SK-N-SH (cell line): ENCODE data around the gene PAK1. TPM values are rescaled to one million over a fixed set of nuclear protein-coding genes. Genes with fewer than 3 reads are reported as not detected.

Experiments
- CTCF ChIA-PET: fragments of 300-600, 350-600 bp; formaldehyde crosslinking; extraction: SDS; loops from one replicate; lab custom pipeline; 2021; lab: Yijun Ruan, JAX
- POLR2A ChIA-PET: fragments of 350-600 bp; sonication (Branson Sonifier 250); formaldehyde crosslinking; extraction: SDS; loops from one replicate; lab custom pipeline; 2020; ENCODE audit warnings: antibody characterized with exemption, inconsistent platforms; lab: Yijun Ruan, JAX
- DNase-seq: peaks from one replicate; pipeline ENCODE4 v3.0.0; 2012
- H2AFZ ChIP-seq: fragments of 200-600 bp; sonication (generic); 2 replicates; pipeline ENCODE4 v1.8.1; 2016; ENCODE audit warnings: antibody characterized with exemption, mild to moderate bottlenecking, low read depth
- H3F3A ChIP-seq: fragments of 200-600 bp; sonication (generic); replicated peaks from 2 replicates; pipeline ENCODE3; 2016; ENCODE audit warnings: antibody characterized with exemption, mild to moderate bottlenecking; ENCODE audit not compliant: insufficient read depth
- H3K27ac ChIP-seq, 2 experiments: fragments of 200-500 bp in 1 of 2; fragments of 200-600 bp in 1 of 2; sonication (Bioruptor generic) in 1 of 2; sonication (generic), shearing (Covaris generic) in 1 of 2; 2 replicates each; pipeline versions ENCODE4 v1.5.1 to v1.6.1; 2014 to 2016; ENCODE audit warnings: low read depth in 2 of 2, inconsistent platforms in 1 of 2, low read length in 1 of 2, mild to moderate bottlenecking in 1 of 2, mixed read lengths in 1 of 2
- H3K27me3 ChIP-seq: fragments of 200-600 bp; sonication (generic), shearing (Covaris generic); 2 replicates; pipeline ENCODE4 v1.6.1; 2016; ENCODE audit warnings: mixed run types; ENCODE audit not compliant: insufficient read depth
- H3K36me3 ChIP-seq, 2 experiments: fragments of 200-500 bp in 1 of 2; fragments of 200-600 bp in 1 of 2; sonication (Bioruptor generic) in 1 of 2; sonication (generic) in 1 of 2; replicated peaks in 1 of 2; 2 replicates each; pipeline versions ENCODE3 to v1.5.1; 2014 to 2016; ENCODE audit warnings: low read length in 1 of 2, mild to moderate bottlenecking in 1 of 2; ENCODE audit not compliant: insufficient read depth in 2 of 2, control insufficient read depth in 1 of 2
- H3K4me1 ChIP-seq, 2 experiments: fragments of 200-500 bp in 1 of 2; fragments of 200-600 bp in 1 of 2; sonication (Bioruptor generic) in 1 of 2; sonication (generic), shearing (Covaris generic) in 1 of 2; 2 replicates each; pipeline versions ENCODE4 v1.5.1 to v1.6.1; 2014 to 2016; ENCODE audit warnings: low read depth in 1 of 2, low read length in 1 of 2, mixed run types in 1 of 2; ENCODE audit not compliant: insufficient read depth in 2 of 2, control insufficient read depth in 1 of 2
- H3K4me2 ChIP-seq: fragments of 200-600 bp; sonication (generic), shearing (Covaris generic); 2 replicates; pipeline ENCODE4 v1.6.1; 2017; ENCODE audit warnings: mixed run types
- H3K4me3 ChIP-seq, 2 experiments: fragments of 200-500 bp in 1 of 2; fragments of 200-600 bp in 1 of 2; sonication (Bioruptor generic) in 1 of 2; sonication (generic), shearing (Covaris generic) in 1 of 2; 2 replicates each; pipeline versions ENCODE4 v1.5.1 to v1.8.1; 2014 to 2016; ENCODE audit warnings: low read depth in 2 of 2, inconsistent platforms in 1 of 2, low read length in 1 of 2, mild to moderate bottlenecking in 1 of 2, mixed read lengths in 1 of 2, moderate library complexity in 1 of 2
- H3K79me2 ChIP-seq: fragments of 200-600 bp; sonication (generic); 2 replicates; pipeline ENCODE4 v1.8.1; 2017; ENCODE audit warnings: mild to moderate bottlenecking; ENCODE audit not compliant: insufficient read depth
- H3K9ac ChIP-seq: fragments of 200-600 bp; sonication (generic); 2 replicates; pipeline ENCODE4 v1.6.1; 2017; ENCODE audit warnings: mixed run types
- H3K9me2 ChIP-seq: fragments of 200-600 bp; sonication (generic); 2 replicates; pipeline ENCODE4 v1.6.1; 2017; ENCODE audit warnings: mixed run types
- H3K9me3 ChIP-seq: fragments of 200-600 bp; sonication (generic); 2 replicates; pipeline ENCODE4 v1.6.1; 2017; ENCODE audit warnings: mixed run types, mild to moderate bottlenecking, moderate library complexity
- H4K20me1 ChIP-seq: fragments of 200-600 bp; sonication (generic); 2 replicates; pipeline ENCODE4 v1.6.1; 2017; ENCODE audit warnings: mild to moderate bottlenecking, mixed run types; ENCODE audit not compliant: insufficient read depth
- ELF1 ChIP-seq: IDR thresholded peaks from 2 replicates; pipeline ENCODE4 v1.4.0; 2012
- EP300 ChIP-seq, 2 experiments: IDR thresholded peaks; 2 replicates each; pipeline versions ENCODE4 v1.4.0 to v1.6.1; 2012; ENCODE audit warnings: borderline replicate concordance in 1 of 2, low read depth in 1 of 2, low read length in 1 of 2
- GATA2 ChIP-seq: sonication (generic); formaldehyde crosslinking; IDR thresholded peaks from 2 replicates; pipeline ENCODE4 v1.5.0; 2020; ENCODE audit warnings: mild to moderate bottlenecking, missing genetic modification reagents
- IRF3 ChIP-seq: fragments of 150-350 bp; IDR thresholded peaks from 2 replicates; pipeline ENCODE4 v1.6.1; 2016; ENCODE audit warnings: mild to moderate bottlenecking, low read depth, low read length
- MAX ChIP-seq: IDR thresholded peaks from 2 replicates; pipeline ENCODE4 v1.4.0; 2012; ENCODE audit warnings: low read depth
- MEF2A ChIP-seq: IDR thresholded peaks from 2 replicates; pipeline ENCODE4 v1.4.0; 2012; ENCODE audit warnings: low read depth, borderline replicate concordance
- NFIC ChIP-seq: IDR thresholded peaks from 2 replicates; pipeline ENCODE4 v1.4.0; 2012; ENCODE audit warnings: borderline replicate concordance
- POLR2AphosphoS5 ChIP-seq: IDR thresholded peaks from 2 replicates; pipeline ENCODE4 v1.6.1; 2012; ENCODE audit warnings: low read depth, low read length
- REST ChIP-seq: IDR thresholded peaks from 2 replicates; pipeline ENCODE4 v1.6.1; 2012; ENCODE audit warnings: mild to moderate bottlenecking, low read depth, low read length, moderate library complexity
- RFX5 ChIP-seq: IDR thresholded peaks from 2 replicates; pipeline ENCODE4 v1.6.1; 2012; ENCODE audit warnings: mild to moderate bottlenecking, improper control_type of control experiment, low read length
- SIN3A ChIP-seq: IDR thresholded peaks from 2 replicates; pipeline ENCODE4 v1.6.1; 2012; ENCODE audit warnings: low read depth, mild to moderate bottlenecking, low read length, moderate library complexity, borderline replicate concordance
- TAF1 ChIP-seq: IDR thresholded peaks from 2 replicates; pipeline ENCODE4 v1.6.1; 2012; ENCODE audit warnings: low read depth, mild to moderate bottlenecking, low read length, moderate library complexity, borderline replicate concordance
- TCF12 ChIP-seq: IDR thresholded peaks from 2 replicates; pipeline ENCODE4 v1.4.0; 2012
- TEAD4 ChIP-seq: IDR thresholded peaks from 2 replicates; pipeline ENCODE4 v1.4.0; 2012; ENCODE audit warnings: mild to moderate bottlenecking, borderline replicate concordance; ENCODE audit not compliant: insufficient read depth
- YY1 ChIP-seq: IDR thresholded peaks from 2 replicates; pipeline ENCODE4 v1.4.0; 2012; ENCODE audit warnings: low read depth, mild to moderate bottlenecking
- ZBTB33 ChIP-seq: IDR thresholded peaks from 2 replicates; pipeline ENCODE4 v1.4.0; 2012; ENCODE audit warnings: low read depth, borderline replicate concordance
- WGBS: methylation state at CpG from one replicate; pipeline ENCODE4 v1.1.6; 2017; ENCODE audit warnings: low lambda C conversion rate; 5-methylcytosine and 5-hydroxymethylcytosine counted together
- polyA plus RNA-seq, 3 experiments: library from polyadenylated mRNA; depleted of rRNA; stranded (reverse); fragments of >200 nt; gene quantifications; 2 replicates each; pipeline ENCODE4 v1.2.3, GENCODE V29; 2012
- TF ChIP-seq, protein P1 (sequence below): fragments of 200-600 bp; sonication (generic); IDR thresholded peaks from 2 replicates; pipeline ENCODE4 v1.6.1; 2017; ENCODE audit warnings: antibody characterized with exemption, mild to moderate bottlenecking, moderate library complexity

PAK1 gene
- polyA plus RNA-seq, 1 of the 3 experiments (the other 2 are of a cell fraction), result 17.9 TPM

- no peak for DNase-seq
- H3K79me2 ChIP-seq, result no peaks in the 10 kb centered on the region
- H3K4me3 ChIP-seq, result no peak overlapping the region
- POLR2A ChIA-PET, result no interaction called here
- no peaks in the 10 kb centered on the region for H3K9me3 ChIP-seq
- CTCF ChIA-PET, result interaction anchor here (1.0 kb wide), 1 partner anchor 29 kb away, joined by 3 read pairs; no protein-coding TSS in a partner anchor
- H3K4me1 ChIP-seq, result peaks cover 0 to 5% of the 10 kb centered on the region in 2 experiments; a peak in 2 of 4 replicates
- H3K9ac ChIP-seq, result no peak overlapping the region
- H2AFZ ChIP-seq, result no peak overlapping the region
- no peaks in the 10 kb centered on the region for H4K20me1 ChIP-seq
- H3F3A ChIP-seq, result no peaks in the 10 kb centered on the region
- WGBS, result 71% methylated on average over 1 of the region's 1 CpG
- H3K27me3 ChIP-seq, result no peaks in the 10 kb centered on the region
- H3K27ac ChIP-seq, result no peak overlapping the region
- TF ChIP-seq YY1 (no peak), TEAD4 (no peak), ZBTB33 (no peak), SIN3A (no peak), GATA2 (no peak), IRF3 (no peak), TCF12 (no peak), EP300 (IDR thresholded peaks at IDR 0.05; ENCODE audit: borderline replicate concordance in 1 of 2, low read depth in 1 of 2, low read length in 1 of 2) (no peak), NFIC (no peak), POLR2AphosphoS5 (no peak)
- no peaks in the 10 kb centered on the region for H3K36me3 ChIP-seq
- no peaks in the 10 kb centered on the region for H3K9me2 ChIP-seq
- H3K4me2 ChIP-seq, result no peak overlapping the region
Measured at GRCh38 chr11:77441426-77441825, 32.5 kb downstream of the PAK1 start.

DNA sequence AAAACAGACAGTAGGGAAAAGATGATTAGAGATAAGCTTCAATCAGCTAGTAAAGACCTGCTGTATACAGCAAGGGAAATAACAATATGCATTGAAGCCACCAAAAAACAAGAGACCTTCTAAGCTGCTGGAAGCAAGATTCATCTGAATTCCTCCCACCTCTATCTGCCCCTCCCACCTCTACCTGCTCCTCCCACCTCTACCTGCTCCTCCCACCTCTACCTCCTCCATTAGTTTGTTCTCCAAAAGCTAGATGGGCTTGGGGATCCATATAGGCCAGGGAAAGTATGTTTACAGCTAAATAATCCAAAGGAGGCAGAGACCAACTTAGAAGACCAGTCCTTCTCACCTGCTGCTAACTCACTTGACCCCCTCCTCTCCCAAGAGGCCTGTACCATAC, 33.2 kb downstream of the PAK1 start:
- H3K27me3 ChIP-seq, result no peaks in the 10 kb centered on the region
- H3K4me2 ChIP-seq, result no peak overlapping the region
- no peaks in the 10 kb centered on the region for H3K9me2 ChIP-seq
- no peaks in the 10 kb centered on the region for H3K36me3 ChIP-seq
- no peaks in the 10 kb centered on the region for H3K79me2 ChIP-seq
- H3K4me3 ChIP-seq, result no peak overlapping the region
- ChIA-PET POLR2A (no interaction called here), CTCF (interaction anchor here (0.8 to 1.0 kb wide), 2 partner anchors 30 to 31 kb away, joined by 3 read pairs; no protein-coding TSS in a partner anchor)
- H3K9ac ChIP-seq, result no peak overlapping the region
- H2AFZ ChIP-seq, result no peak overlapping the region
- no peak overlapping the region for H3K27ac ChIP-seq
- H4K20me1 ChIP-seq, result no peaks in the 10 kb centered on the region
- no peak for DNase-seq
- H3F3A ChIP-seq, result no peaks in the 10 kb centered on the region
- no peaks in the 10 kb centered on the region for H3K9me3 ChIP-seq
- peaks cover 0 to 5% of the 10 kb centered on the region in 2 experiments; a peak in 2 of 4 replicates for H3K4me1 ChIP-seq
- TF ChIP-seq TCF12 (no peak), TAF1 (no peak), ZBTB33 (no peak), ELF1 (no peak), RFX5 (no peak), MAX (no peak), MEF2A (no peak), GATA2 (no peak), POLR2AphosphoS5 (no peak), REST (no peak)
- TF ChIP-seq, protein P1, sequence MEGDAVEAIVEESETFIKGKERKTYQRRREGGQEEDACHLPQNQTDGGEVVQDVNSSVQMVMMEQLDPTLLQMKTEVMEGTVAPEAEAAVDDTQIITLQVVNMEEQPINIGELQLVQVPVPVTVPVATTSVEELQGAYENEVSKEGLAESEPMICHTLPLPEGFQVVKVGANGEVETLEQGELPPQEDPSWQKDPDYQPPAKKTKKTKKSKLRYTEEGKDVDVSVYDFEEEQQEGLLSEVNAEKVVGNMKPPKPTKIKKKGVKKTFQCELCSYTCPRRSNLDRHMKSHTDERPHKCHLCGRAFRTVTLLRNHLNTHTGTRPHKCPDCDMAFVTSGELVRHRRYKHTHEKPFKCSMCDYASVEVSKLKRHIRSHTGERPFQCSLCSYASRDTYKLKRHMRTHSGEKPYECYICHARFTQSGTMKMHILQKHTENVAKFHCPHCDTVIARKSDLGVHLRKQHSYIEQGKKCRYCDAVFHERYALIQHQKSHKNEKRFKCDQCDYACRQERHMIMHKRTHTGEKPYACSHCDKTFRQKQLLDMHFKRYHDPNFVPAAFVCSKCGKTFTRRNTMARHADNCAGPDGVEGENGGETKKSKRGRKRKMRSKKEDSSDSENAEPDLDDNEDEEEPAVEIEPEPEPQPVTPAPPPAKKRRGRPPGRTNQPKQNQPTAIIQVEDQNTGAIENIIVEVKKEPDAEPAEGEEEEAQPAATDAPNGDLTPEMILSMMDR, result no peak
